Panc1 (cell line): ENCODE data around the gene SLC44A1. TPM values are rescaled to one million over a fixed set of nuclear protein-coding genes. Genes with fewer than 3 reads are reported as not detected.

Experiments used
- ATAC-seq: fragments of 200-7000 bp; cut with Tn5 transposase; 2 replicates; pipeline ENCODE4 v1.9.1; 2020; ENCODE audit warnings: mild to moderate bottlenecking, moderate library complexity
- BruUV-seq: library from RNA; stranded (reverse); fragments of 400-500 nt; replicated peaks from 2 replicates; lab custom pipeline; 2021; lab: Mats Ljungman, UMichigan
- CTCF ChIA-PET: fragments of 300-600 bp; sonication (Branson Sonifier 250); formaldehyde crosslinking; loops from one replicate; lab custom pipeline; 2022; ENCODE audit warnings: antibody characterized with exemption; lab: Charles Lee
- POLR2A ChIA-PET: fragments of 300-600 bp; sonication (Branson Sonifier 250); formaldehyde crosslinking; loops from one replicate; lab custom pipeline; 2022; ENCODE audit warnings: antibody characterized with exemption; lab: Charles Lee
- DNase-seq: peaks from one replicate; pipeline ENCODE4 v3.0.0-alpha.2; 2010; ENCODE audit warnings: low read depth, low spot score
- H3K27ac ChIP-seq: 2 replicates; pipeline ENCODE4 v1.5.1; 2011; ENCODE audit warnings: mild to moderate bottlenecking, low read length, inconsistent platforms
- H3K27me3 ChIP-seq: fragments of 200-500 bp; sonication (Bioruptor generic); 2 replicates; pipeline ENCODE4 v1.6.0; 2014; ENCODE audit warnings: low read length, inconsistent platforms; ENCODE audit not compliant: control insufficient read depth, insufficient read depth
- H3K36me3 ChIP-seq: fragments of 200-500 bp; sonication (Bioruptor generic); 2 replicates; pipeline ENCODE4 v1.5.1; 2014; ENCODE audit warnings: inconsistent platforms, mild to moderate bottlenecking, low read length, moderate library complexity; ENCODE audit not compliant: control insufficient read depth, insufficient read depth
- H3K4me1 ChIP-seq: 2 replicates; pipeline ENCODE4 v1.5.1; 2011; ENCODE audit warnings: inconsistent platforms, mild to moderate bottlenecking, low read length, moderate library complexity; ENCODE audit not compliant: control insufficient read depth, insufficient read depth
- H3K4me3 ChIP-seq, 2 experiments: 2 replicates each; pipeline ENCODE4 v1.5.1; 2011 to 2012; ENCODE audit warnings: low read depth in 2 of 2, low read length in 2 of 2, mild to moderate bottlenecking in 2 of 2, inconsistent platforms in 1 of 2, moderate library complexity in 1 of 2
- H3K9me3 ChIP-seq: fragments of 200-500 bp; sonication (Bioruptor generic); 2 replicates; pipeline ENCODE4 v1.5.1; 2014; ENCODE audit warnings: low read depth, mild to moderate bottlenecking, inconsistent platforms, low read length, moderate library complexity; ENCODE audit not compliant: control insufficient read depth, insufficient read depth
- POLR2AphosphoS5 ChIP-seq: IDR thresholded peaks from 2 replicates; pipeline ENCODE4 v1.6.1; 2012; ENCODE audit warnings: mild to moderate bottlenecking, low read depth, low read length, moderate library complexity
- SIN3A ChIP-seq: IDR thresholded peaks from 2 replicates; pipeline ENCODE4 v1.6.1; 2012; ENCODE audit warnings: low read depth, mild to moderate bottlenecking, low read length, moderate library complexity, borderline replicate concordance; ENCODE audit not compliant: insufficient read depth
- TCF7L2 ChIP-seq: IDR thresholded peaks from 2 replicates; pipeline ENCODE4 v1.6.1; 2011; ENCODE audit warnings: mild to moderate bottlenecking, low read depth, low read length, inconsistent platforms
- in situ Hi-C: cut with HindIII; loops from 2 replicates; pipeline ENCODE4 v1.10.0; 2016; ENCODE audit warnings: low sequenced_read_pairs, low pct_unique_long_range_greater_than_20kb
- intact Hi-C: fragments of 100-400 bp; cut with micrococcal nuclease; formaldehyde crosslinking; loops from one replicate; pipeline ENCODE4 v1.10.0; 2022; ENCODE audit not compliant: unreplicated experiment
- total RNA-seq: library from RNA; stranded (reverse); gene quantifications from one replicate; pipeline ENCODE4 v1.2.1, GENCODE V29; 2021; ENCODE audit not compliant: unreplicated experiment
- TF ChIP-seq, protein P1 (sequence below): fragments of 450-650 bp; IDR thresholded peaks from 2 replicates; pipeline ENCODE4 v1.5.1; 2017; ENCODE audit warnings: mild to moderate bottlenecking
- TF ChIP-seq, protein P2 (sequence below), 2 experiments: IDR thresholded peaks; 2 replicates each; pipeline ENCODE4 v1.6.1; 2011 to 2012; ENCODE audit warnings: low read depth in 2 of 2, control low read depth in 1 of 2, low read length in 1 of 2, mild to moderate bottlenecking in 1 of 2, moderate library complexity in 1 of 2; ENCODE audit not compliant: insufficient read depth in 1 of 2

SLC44A1 gene
- total RNA-seq, 1 experiment from 2014 or later, result 8.7 TPM

DNA sequence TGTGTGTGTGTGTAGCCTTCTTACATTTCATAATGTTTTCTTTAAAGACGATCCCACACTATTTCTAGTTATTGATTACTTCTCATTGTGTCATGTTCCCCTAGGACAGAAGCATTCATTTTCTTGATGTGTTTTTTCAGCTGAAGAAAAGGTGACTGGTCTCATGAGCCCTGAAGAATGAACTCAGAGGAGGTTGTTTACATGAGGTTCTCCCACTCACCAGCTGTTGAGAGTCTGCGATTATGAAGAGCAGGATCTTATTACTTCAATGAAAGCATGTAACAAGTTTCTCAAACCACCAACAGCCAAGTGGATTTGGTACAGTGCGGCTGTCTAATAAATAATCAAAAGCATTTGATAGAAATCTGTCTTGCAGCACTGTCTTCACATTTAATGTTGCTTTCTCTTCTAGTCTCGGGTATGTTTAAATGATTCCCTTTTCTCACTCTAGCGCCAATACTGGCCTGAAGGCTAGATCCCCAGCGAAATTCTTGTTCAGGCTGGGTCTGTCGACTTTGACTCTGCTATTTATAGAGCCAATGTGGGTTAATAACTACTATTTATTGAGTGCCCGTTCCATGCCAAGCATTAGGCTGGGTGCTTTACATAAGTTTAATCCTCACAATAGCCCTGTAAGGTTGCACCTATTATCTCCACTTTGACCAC, 193.8 kb downstream of the SLC44A1 start:
- ChIA-PET CTCF (no interaction called here), POLR2A (no interaction called here)
- no peaks in the 10 kb centered on the region for H3K36me3 ChIP-seq
- ATAC-seq, result no peak
- intact Hi-C loops, result no loop called here
- H3K27ac ChIP-seq, result no peak overlapping the region
- in situ Hi-C loops, result no loop called here
- no peak for DNase-seq
- H3K27me3 ChIP-seq, result no peaks in the 10 kb centered on the region
- H3K4me1 ChIP-seq, result no peaks in the 10 kb centered on the region
- TF ChIP-seq, protein P1, sequence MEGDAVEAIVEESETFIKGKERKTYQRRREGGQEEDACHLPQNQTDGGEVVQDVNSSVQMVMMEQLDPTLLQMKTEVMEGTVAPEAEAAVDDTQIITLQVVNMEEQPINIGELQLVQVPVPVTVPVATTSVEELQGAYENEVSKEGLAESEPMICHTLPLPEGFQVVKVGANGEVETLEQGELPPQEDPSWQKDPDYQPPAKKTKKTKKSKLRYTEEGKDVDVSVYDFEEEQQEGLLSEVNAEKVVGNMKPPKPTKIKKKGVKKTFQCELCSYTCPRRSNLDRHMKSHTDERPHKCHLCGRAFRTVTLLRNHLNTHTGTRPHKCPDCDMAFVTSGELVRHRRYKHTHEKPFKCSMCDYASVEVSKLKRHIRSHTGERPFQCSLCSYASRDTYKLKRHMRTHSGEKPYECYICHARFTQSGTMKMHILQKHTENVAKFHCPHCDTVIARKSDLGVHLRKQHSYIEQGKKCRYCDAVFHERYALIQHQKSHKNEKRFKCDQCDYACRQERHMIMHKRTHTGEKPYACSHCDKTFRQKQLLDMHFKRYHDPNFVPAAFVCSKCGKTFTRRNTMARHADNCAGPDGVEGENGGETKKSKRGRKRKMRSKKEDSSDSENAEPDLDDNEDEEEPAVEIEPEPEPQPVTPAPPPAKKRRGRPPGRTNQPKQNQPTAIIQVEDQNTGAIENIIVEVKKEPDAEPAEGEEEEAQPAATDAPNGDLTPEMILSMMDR, result no peak
- TF ChIP-seq SIN3A, result no peak
- no peak for TF ChIP-seq TCF7L2
- no peak for TF ChIP-seq POLR2AphosphoS5
- TF ChIP-seq, protein P2, sequence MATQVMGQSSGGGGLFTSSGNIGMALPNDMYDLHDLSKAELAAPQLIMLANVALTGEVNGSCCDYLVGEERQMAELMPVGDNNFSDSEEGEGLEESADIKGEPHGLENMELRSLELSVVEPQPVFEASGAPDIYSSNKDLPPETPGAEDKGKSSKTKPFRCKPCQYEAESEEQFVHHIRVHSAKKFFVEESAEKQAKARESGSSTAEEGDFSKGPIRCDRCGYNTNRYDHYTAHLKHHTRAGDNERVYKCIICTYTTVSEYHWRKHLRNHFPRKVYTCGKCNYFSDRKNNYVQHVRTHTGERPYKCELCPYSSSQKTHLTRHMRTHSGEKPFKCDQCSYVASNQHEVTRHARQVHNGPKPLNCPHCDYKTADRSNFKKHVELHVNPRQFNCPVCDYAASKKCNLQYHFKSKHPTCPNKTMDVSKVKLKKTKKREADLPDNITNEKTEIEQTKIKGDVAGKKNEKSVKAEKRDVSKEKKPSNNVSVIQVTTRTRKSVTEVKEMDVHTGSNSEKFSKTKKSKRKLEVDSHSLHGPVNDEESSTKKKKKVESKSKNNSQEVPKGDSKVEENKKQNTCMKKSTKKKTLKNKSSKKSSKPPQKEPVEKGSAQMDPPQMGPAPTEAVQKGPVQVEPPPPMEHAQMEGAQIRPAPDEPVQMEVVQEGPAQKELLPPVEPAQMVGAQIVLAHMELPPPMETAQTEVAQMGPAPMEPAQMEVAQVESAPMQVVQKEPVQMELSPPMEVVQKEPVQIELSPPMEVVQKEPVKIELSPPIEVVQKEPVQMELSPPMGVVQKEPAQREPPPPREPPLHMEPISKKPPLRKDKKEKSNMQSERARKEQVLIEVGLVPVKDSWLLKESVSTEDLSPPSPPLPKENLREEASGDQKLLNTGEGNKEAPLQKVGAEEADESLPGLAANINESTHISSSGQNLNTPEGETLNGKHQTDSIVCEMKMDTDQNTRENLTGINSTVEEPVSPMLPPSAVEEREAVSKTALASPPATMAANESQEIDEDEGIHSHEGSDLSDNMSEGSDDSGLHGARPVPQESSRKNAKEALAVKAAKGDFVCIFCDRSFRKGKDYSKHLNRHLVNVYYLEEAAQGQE (IDR thresholded peaks at IDR 0.05; ENCODE audit: insufficient read depth in 1 of 2, low read depth in 2 of 2, low read length in 1 of 2), result no peak
- H3K4me3 ChIP-seq, result no peak overlapping the region
- no TSS peak for BruUV-seq
- H3K9me3 ChIP-seq, result no peaks in the 10 kb centered on the region

DNA sequence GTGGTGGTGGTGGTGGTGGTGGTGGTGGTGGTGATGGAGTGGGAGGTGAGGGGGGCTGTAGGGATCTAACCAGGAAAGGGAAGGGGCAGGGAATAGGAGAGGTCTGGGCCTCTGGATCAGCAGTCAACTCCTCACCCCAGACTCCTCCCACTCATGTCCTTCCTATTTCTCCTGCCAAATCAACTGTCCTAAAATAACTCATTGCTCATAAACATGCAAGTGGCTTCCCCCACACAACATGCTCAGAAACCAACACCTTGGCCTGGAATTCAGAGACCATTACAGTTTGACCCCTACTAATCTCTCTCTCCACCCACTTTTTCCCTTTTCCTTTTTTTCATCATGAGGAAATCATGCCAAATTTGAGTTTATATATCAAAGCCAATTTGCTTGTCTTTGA, 195.0 kb downstream of the SLC44A1 start:
- H3K27ac ChIP-seq, result no peak overlapping the region
- no peak for TF ChIP-seq POLR2AphosphoS5
- TF ChIP-seq SIN3A, result no peak
- TF ChIP-seq, protein P1, result no peak
- TF ChIP-seq, protein P2 (IDR thresholded peaks at IDR 0.05; ENCODE audit: insufficient read depth in 1 of 2, low read depth in 2 of 2, low read length in 1 of 2), result no peak
- TF ChIP-seq TCF7L2, result no peak
- no peaks in the 10 kb centered on the region for H3K9me3 ChIP-seq
- ChIA-PET CTCF (no interaction called here), POLR2A (no interaction called here)
- in situ Hi-C loops, result no loop called here
- H3K36me3 ChIP-seq, result no peaks in the 10 kb centered on the region
- no TSS peak for BruUV-seq
- intact Hi-C loops, result no loop called here
- no peak overlapping the region for H3K4me3 ChIP-seq
- no peaks in the 10 kb centered on the region for H3K27me3 ChIP-seq
- ATAC-seq (no peak), DNase-seq (no peak)
- no peaks in the 10 kb centered on the region for H3K4me1 ChIP-seq
